Embryonic facial prominence (tissue), 1 donor: ENCODE measurements around the gene DDX46.
"Not testable (repeated sequence)": the region's sequence is repeated elsewhere in the genome, so short reads cannot be mapped to it uniquely, and the experiment has no call there.

ENCODE experiments used
- DNase-seq: peaks from one replicate; pipeline ENCODE4 v3.0.0-alpha.2; 2016; ENCODE audit errors: extremely low spot score

Gene DDX46

GRCh38 chr5:134784241-134784920 lies 25.8 kb downstream of the DDX46 start:
- DNase-seq, result no peak

- DNase-seq, result no peak
Observed at GRCh38 chr5:134784946-134785620, 26.5 kb downstream of the DDX46 start.

- no peak for DNase-seq
Observed at GRCh38 chr5:134787692-134788091, 29.1 kb downstream of the DDX46 start.

GRCh38 chr5:134791580-134791979 lies 33.0 kb downstream of the DDX46 start:
- DNase-seq, result no peak

- DNase-seq, result no peak
Observed at GRCh38 chr5:134792286-134792685, 33.7 kb downstream of the DDX46 start.

- no peak for DNase-seq
Observed at GRCh38 chr5:134793111-134793510, 34.5 kb downstream of the DDX46 start.

- no peak for DNase-seq
Observed at GRCh38 chr5:134794082-134794481, 35.5 kb downstream of the DDX46 start.

- no peak for DNase-seq
Observed at GRCh38 chr5:134794819-134795218, 36.2 kb downstream of the DDX46 start.

- DNase-seq, result no peak
Observed at GRCh38 chr5:134798468-134798867, 39.9 kb downstream of the DDX46 start.

- no peak for DNase-seq
Observed at GRCh38 chr5:134803821-134804220, 45.2 kb downstream of the DDX46 start.

GRCh38 chr5:134813407-134813806 lies 54.8 kb downstream of the DDX46 start:
- no peak for DNase-seq

GRCh38 chr5:134813827-134814226 lies 55.2 kb downstream of the DDX46 start:
- no peak for DNase-seq

- DNase-seq, result no peak
Observed at GRCh38 chr5:134817006-134817405, 58.4 kb downstream of the DDX46 start.

- DNase-seq, result no peak
Observed at GRCh38 chr5:134818776-134819175, 60.2 kb downstream of the DDX46 start.

- no peak for DNase-seq
Observed at GRCh38 chr5:134819407-134819963, 60.9 kb downstream of the DDX46 start.

GRCh38 chr5:134821841-134822240 lies 63.3 kb downstream of the DDX46 start:
- DNase-seq, result no peak

GRCh38 chr5:134824681-134825080 lies 66.1 kb downstream of the DDX46 start:
- DNase-seq, result no peak

GRCh38 chr5:134825212-134825611 lies 66.6 kb downstream of the DDX46 start:
- no peak for DNase-seq

- DNase-seq, result no peak
Observed at GRCh38 chr5:134833340-134834032, 74.9 kb downstream of the DDX46 start.

GRCh38 chr5:134835623-134836022 lies 77.0 kb downstream of the DDX46 start:
- DNase-seq, result no peak

- no peak for DNase-seq
Observed at GRCh38 chr5:134837530-134838181, 79.1 kb downstream of the DDX46 start.

GRCh38 chr5:134838361-134838760 lies 79.8 kb downstream of the DDX46 start:
- DNase-seq, result not testable (repeated sequence)
